SH-SY5Y (cell line): ENCODE measurements around the gene SELENOW.

ENCODE experiments used
- GATA2 ChIP-seq: IDR thresholded peaks from 2 replicates; pipeline ENCODE4 v1.6.1; 2011; ENCODE audit warnings: mild to moderate bottlenecking, low read depth, low read length
- GATA3 ChIP-seq: IDR thresholded peaks from 2 replicates; pipeline ENCODE4 v1.6.1; 2011; ENCODE audit warnings: low read depth, mild to moderate bottlenecking, low read length, moderate library complexity

SELENOW gene

DNA sequence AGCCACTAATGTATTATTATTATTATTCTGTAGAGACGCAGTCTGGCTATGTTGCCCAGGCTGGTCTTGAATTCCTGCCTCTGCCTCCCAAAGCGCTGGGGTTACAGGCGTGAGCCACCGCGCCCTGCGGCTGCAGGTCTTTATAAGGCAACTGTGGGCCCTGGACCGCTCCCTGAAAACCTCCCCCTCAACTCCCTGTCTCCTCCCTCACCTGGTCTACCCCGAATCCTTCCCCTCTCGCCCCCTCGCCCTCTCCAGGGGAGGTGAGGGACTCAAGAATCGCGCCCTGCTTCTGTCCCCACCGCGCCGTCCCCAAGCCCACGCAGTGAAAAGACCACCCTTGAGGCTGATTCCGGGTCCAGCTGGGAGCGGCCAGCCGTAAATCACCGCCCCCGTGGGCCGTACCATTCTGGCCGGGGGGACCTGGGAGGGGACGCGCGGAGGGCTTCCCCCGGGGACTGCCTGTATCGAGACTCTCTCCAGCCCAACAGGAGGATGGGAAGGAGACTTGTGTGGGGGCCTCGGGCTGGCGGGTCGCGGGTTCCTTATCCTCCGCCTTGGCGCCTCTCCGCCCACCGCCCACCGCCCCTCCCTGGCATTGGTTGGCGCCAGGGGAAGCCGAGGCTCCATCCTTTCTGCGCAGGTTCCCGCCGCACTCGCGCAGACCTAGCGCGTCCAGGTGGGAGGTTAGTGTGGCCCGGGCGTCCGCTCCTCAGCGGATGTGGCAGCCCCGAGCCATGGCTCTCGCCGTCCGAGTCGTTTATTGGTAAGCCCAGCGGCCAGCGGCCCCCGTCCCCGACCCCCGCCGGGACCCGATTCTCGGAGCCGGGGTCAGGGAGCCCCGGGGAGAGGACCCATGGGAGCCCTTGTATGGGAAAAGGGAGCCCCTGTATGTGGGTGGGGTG lies at the start of gene SELENOW:
SELENOW (plus strand) TSS at position 655 of the 905 bp plus-strand sequence; CDS start at position 738, 83 bp downstream.
- TF ChIP-seq GATA2: no peak
- TF ChIP-seq GATA3: no peak

DNA sequence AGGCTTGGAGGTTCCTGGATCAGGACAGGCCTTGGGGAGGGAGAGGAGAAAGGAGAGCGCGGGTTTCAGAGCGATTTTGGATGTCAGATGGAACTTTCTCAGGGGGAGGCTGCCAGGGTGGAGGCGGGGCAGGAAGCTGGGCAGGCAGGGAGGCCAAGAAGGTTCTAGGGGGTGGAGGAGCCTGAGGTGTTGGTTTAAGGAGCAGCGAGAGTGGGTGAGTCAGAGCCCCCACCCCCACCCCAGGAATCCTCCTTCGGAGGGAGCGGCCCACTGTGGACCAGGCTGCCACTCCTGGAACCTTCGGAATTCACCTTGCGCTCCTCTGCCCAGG lies 49.1 kb upstream of the SELENOW start:
- TF ChIP-seq GATA2 (no peak), GATA3 (no peak)

DNA sequence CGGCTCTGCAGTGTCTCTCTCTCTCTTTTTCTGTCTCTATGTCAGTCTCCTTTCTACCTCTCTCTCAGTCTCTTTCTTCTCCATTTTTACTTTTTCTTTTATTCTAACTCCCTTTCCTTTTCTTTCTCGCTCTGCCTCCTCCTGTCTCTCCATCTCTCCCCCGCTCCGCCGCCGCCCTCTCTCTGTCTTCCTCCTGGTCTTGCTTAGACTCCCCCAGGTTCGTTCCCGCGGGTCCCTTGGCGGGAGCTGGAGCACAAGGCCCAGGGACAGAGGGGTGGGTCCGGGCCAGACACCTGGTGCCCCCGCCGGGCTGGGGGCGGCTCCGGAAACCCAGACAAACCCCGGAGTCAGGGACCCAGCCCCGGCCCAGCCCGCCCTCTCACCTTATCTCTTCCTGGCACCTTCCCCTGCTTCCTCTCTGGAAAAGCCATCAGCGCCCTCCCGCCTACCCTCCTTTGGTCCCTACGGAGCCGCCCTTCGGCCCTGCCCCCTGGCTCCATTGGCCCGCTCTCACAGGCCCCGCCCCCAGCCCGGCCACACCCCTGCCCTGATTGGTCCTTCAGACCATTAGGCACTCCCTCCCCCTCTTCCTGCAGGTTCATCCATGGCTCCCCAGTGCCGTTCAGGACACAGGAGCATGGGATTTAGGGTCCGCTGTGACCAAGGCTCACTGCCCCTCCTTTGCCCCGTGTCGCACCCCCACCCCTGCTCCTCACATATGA lies 48.5 kb upstream of the SELENOW start:
- TF ChIP-seq GATA2 (no peak), GATA3 (no peak)

DNA sequence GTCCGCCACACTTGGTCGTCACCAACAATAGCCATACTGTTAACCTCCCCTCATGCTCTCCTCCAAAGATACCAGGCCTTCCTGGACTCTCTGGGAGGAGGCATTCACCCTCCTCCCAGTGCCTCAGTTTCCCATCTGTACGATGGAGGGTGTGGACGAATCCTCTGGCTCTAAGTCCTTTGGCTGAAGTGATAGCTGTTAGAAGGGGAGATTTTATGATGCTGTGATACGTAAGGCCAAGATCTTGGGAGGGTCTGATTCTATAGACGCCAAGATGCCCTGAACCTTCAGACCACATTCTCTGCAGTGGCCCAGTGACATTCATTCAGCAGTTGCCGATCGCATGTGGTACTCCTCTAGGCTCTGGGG lies 48.0 kb upstream of the SELENOW start:
- TF ChIP-seq GATA3: no peak
- no peak for TF ChIP-seq GATA2

DNA sequence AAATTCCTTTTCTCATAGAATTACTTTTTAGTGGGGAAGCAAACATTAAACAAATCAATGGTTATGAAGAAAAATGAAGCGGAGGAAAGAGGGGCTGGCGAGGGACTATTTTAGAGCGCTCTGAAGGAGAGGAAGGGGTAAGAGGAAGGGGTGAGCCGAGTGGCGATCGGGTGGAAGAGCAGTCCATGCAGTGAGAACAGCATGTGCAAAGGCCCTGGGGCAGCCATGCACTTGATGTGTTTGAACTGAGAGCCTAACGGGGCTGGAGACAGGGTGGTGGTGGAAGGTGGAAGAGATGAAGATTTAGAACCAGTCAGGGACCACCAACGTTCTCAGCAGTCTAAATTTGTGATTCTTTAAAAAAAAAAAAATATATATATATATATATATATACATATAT lies 47.6 kb upstream of the SELENOW start:
- TF ChIP-seq GATA2 (no peak), GATA3 (no peak)

DNA sequence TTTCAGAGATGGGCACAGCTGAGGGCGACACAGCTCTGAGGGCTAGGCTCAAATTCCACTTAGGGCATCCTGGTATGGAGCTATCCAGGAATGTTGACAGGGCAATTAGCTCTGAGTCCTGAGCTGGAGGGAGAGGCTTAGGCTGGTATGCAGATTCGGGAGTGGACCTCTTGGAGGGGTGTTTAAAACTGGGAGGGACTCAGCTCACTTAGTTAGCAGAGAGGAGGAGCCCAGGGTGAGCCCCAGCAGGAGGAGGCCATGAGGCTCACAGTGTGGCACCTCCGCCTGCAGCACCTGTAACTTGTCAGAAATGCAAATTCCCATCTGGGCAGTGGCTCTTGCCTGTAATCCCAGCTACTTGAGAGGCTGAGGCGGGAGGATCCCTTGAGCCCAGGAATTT lies 43.4 kb upstream of the SELENOW start:
- TF ChIP-seq GATA2 (no peak), GATA3 (no peak)

DNA sequence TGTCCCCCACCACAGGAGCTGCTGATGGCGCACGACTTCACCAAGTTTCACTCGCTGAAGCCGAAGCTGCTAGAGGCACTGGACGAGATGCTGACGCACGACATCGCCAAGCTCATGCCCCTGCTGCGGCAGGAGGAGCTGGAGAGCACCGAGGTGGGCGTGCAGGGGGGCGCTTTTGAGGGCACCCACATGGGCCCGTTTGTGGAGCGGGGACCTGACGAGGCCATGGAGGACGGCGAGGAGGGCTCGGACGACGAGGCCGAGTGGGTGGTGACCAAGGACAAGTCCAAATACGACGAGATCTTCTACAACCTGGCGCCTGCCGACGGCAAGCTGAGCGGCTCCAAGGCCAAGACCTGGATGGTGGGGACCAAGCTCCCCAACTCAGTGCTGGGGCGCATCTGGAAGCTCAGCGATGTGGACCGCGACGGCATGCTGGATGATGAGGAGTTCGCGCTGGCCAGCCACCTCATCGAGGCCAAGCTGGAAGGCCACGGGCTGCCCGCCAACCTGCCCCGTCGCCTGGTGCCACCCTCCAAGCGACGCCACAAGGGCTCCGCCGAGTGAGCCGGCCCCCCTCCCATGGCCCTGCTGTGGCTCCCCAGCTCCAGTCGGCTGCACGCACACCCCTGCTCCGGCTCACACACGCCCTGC lies 37.5 kb upstream of the SELENOW start:
- TF ChIP-seq GATA3: no peak
- no peak for TF ChIP-seq GATA2

DNA sequence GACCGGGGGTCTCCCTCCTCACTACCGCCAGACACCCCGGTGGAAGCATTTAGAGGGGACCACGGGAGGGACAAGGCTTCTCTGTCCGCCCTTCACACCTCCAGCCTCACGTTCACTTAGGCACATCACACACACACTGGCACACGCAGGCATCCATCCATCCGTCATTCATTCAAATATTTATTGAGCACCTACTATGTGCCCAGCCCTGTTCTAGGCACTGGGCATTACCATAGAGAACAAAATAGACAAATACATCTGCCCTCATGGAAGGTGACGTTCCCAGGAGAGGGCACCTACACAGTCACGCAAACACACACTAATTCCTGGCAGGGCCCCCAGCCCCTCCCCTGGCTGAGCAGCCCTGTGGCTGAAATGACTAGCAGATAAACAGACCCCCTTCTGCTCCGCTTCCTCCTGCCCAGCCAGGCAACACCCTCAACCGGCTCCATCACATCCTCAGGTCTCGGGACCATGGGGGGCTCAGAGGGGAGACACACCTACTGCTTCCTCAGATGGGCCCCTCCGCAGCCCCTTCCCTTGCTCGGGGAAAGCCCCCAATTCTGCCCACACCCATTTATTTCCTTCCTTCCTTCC lies 36.9 kb upstream of the SELENOW start:
- TF ChIP-seq GATA3 (no peak), GATA2 (no peak)

DNA sequence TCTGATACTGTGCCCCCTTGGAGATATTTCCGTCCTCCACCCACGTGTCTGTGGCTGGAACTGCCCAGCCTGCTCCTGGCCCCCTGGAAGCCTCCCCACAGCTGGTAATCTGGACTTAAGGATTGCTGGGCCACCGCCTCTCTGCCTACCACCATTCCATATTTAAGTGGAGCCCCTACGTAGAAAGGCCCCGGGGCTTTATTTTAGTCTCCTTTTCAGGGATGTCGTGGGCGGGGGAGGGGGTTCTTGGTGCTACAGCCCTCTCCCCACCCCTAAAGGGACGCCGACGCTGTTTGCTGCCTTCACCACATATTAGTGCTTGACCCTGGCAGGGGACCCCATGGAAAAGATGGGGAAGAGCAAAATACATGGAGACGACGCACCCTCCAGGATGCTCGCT lies 35.9 kb upstream of the SELENOW start:
- TF ChIP-seq GATA2 (no peak), GATA3 (no peak)

DNA sequence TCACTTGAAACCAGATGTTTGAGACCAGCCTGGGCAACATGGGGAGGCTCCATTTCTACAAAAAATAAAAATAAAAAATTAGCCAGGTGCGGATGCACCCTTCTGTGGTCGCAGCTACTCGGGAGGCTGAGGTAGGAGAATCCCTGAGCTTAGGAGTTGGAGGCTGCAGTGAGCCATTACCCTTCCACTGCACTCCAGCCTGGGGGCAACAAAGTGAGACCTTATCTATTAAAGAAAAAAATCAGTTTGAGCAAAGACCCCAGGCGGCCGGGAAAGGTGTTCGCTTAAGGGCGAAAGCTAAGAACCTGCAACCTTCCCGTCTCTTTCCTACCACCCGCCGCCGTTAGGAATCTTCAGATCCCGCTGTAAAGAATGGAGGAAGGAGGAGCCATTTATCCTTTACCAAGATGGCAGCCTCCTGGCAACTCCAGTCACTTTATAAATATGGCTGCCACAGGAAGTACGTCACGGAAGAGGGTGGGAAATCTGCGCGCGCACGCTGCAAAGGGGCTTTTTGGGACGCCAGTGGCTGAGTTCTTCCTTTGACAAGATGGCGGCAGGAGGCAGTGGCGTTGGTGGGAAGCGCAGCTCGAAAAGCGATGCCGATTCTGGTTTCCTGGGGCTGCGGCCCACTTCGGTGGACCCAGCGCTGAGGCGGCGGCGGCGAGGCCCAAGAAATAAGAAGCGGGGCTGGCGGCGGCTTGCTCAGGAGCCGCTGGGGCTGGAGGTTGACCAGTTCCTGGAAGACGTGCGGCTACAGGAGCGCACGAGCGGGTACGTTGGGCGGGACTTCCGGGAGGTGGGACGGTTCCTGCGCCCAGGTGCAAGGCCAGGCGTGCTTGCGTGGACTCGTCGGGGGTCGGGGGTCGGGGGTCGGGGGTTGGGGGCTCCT lies 33.2 kb upstream of the SELENOW start, which contains the start of gene NOP53:
NOP53 (plus strand) TSS at position 537 of the 892 bp plus-strand sequence; CDS start at position 551, 14 bp downstream.
- TF ChIP-seq GATA3 (no peak), GATA2 (no peak)

DNA sequence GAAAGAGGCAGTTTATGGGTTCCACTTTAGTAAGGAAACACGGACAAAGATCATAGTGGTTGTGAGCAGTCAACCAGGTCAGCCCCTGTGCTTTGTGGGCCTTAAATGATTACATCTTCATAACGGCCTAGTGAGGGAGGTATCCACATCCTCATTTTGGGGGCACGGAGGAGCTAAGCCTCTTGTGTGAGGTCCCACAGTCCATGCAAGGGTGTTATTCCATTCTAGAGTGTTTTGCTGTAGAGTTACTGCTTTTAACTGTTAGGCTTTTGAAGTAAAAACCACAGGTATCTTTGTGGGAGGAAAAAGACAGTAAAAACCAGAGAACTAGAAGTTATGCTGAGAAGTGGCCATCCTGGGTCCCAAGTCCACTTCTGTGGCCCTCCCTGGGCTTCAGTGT lies 29.2 kb upstream of the SELENOW start:
- TF ChIP-seq GATA2 (no peak), GATA3 (no peak)

DNA sequence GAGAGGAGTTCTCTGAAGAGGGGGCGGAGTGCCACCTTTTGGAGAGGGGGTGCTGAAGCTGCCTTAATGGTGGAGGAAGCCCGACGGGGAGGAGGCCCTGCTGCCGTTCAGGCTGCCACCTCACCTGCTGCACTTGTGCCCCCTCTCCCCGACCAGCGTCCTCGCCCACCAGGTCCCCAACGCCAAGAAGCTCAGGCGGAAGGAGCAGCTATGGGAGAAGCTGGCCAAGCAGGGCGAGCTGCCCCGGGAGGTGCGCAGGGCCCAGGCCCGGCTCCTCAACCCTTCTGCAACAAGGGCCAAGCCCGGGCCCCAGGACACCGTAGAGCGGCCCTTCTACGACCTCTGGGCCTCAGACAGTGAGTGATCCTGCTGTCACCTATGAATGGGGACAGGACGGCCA lies 27.8 kb upstream of the SELENOW start:
- no peak for TF ChIP-seq GATA3
- TF ChIP-seq GATA2: no peak
